ENCODE measurements around the gene LMOD2.

The LMOD2 gene

GRCh38 chr7:123639631-123640030 lies 16.0 kb upstream of the LMOD2 start:
- no peak for DNase-seq (ENCODE audit: low read depth)

- DNase-seq (ENCODE audit: low read depth), result no peak
Observed at GRCh38 chr7:123640583-123640982, 15.1 kb upstream of the LMOD2 start.

GRCh38 chr7:123641901-123642300 lies 13.8 kb upstream of the LMOD2 start:
- DNase-seq (ENCODE audit: low read depth), result no peak

GRCh38 chr7:123643495-123644441 lies 11.9 kb upstream of the LMOD2 start:
- no peak for DNase-seq (ENCODE audit: low read depth)

GRCh38 chr7:123645516-123645915 lies 10.2 kb upstream of the LMOD2 start:
- no peak for DNase-seq (ENCODE audit: low read depth)

- no peak for DNase-seq (ENCODE audit: low read depth)
Observed at GRCh38 chr7:123647106-123647730, 8.4 kb upstream of the LMOD2 start.

GRCh38 chr7:123649964-123650363 lies 5.7 kb upstream of the LMOD2 start:
- no peak for DNase-seq (ENCODE audit: low read depth)

GRCh38 chr7:123650595-123650994 lies 5.1 kb upstream of the LMOD2 start:
- no peak for DNase-seq (ENCODE audit: low read depth)

- no peak for DNase-seq (ENCODE audit: low read depth)
Observed at GRCh38 chr7:123652406-123652805, 3.3 kb upstream of the LMOD2 start.

- DNase-seq (ENCODE audit: low read depth), result no peak
Observed at GRCh38 chr7:123653162-123653561, 2.5 kb upstream of the LMOD2 start.

GRCh38 chr7:123656544-123657303 lies 1.1 kb downstream of the LMOD2 start:
- DNase-seq (ENCODE audit: low read depth), result no peak

GRCh38 chr7:123657304-123657685 lies 1.6 kb downstream of the LMOD2 start:
- DNase-seq (ENCODE audit: low read depth), result no peak

- DNase-seq (ENCODE audit: low read depth), result no peak
Observed at GRCh38 chr7:123658023-123658422, 2.4 kb downstream of the LMOD2 start.

- DNase-seq (ENCODE audit: low read depth), result no peak
Observed at GRCh38 chr7:123660514-123661354, 5.1 kb downstream of the LMOD2 start.

GRCh38 chr7:123661765-123662164 lies 6.1 kb downstream of the LMOD2 start:
- no peak for DNase-seq (ENCODE audit: low read depth)

- DNase-seq (ENCODE audit: low read depth), result no peak
Observed at GRCh38 chr7:123662293-123662692, 6.6 kb downstream of the LMOD2 start.

- no peak for DNase-seq (ENCODE audit: low read depth)
Observed at GRCh38 chr7:123662755-123663154, 7.1 kb downstream of the LMOD2 start.

GRCh38 chr7:123663200-123663599 lies 7.5 kb downstream of the LMOD2 start:
- no peak for DNase-seq (ENCODE audit: low read depth)

GRCh38 chr7:123665157-123665556 lies 9.5 kb downstream of the LMOD2 start:
- no peak for DNase-seq (ENCODE audit: low read depth)

- no peak for DNase-seq (ENCODE audit: low read depth)
Observed at GRCh38 chr7:123665896-123666295, 10.2 kb downstream of the LMOD2 start.

GRCh38 chr7:123666492-123666891 lies 10.8 kb downstream of the LMOD2 start:
- no peak for DNase-seq (ENCODE audit: low read depth)

- no peak for DNase-seq (ENCODE audit: low read depth)
Observed at GRCh38 chr7:123669485-123669884, 13.8 kb downstream of the LMOD2 start.
